Measurements from ENCODE around the gene GABRB3.

The GABRB3 gene

DNA sequence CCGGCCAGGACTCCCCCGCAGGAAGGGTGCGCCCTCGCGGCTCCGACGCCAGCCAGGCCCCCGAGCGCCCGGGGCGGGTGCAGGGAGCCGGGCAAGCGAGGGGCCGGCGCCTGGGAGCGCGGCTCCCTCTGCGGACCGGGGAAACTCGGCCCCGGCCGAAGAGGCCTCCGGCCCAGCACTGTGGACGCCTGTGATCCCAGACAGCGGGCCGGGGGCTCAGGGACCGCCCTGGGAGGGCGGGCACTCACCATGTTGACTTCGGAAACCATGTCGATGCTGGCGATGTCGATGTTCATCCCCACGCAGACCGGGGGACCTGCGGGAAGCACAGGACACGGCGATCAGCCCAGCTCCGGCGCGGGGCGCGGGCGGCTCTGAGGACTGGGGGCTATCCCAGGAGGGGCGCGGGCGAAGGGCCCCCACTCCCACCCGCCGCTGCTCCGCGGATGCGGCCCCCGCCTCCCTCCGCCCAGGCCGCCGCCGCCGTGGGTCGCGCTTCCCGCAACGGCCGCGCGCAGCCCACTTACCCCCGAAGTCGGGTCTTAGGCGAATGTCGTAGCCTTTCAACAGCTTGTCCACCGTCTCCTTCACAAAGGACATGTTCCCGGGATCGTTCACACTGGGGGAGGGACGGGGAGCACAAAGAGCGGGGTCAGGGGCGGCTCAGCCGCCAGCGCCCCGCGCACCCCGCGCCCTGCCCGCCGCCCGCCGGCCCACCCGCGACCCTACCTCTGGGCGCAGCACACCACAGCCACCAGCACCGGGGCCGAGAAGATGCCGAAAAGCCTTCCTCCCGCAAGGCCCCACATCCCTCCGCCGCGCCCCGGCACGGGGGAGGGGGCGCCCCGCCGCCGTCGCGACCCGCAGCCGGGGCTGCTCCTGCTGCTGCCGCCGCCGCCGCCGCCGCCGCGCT, at the start of gene GABRB3:
Gene GABRB3, minus strand, starts transcription at position 913 of the 913 bp plus-strand sequence.
- no peak for DNase-seq (ENCODE audit: low read depth)

DNA sequence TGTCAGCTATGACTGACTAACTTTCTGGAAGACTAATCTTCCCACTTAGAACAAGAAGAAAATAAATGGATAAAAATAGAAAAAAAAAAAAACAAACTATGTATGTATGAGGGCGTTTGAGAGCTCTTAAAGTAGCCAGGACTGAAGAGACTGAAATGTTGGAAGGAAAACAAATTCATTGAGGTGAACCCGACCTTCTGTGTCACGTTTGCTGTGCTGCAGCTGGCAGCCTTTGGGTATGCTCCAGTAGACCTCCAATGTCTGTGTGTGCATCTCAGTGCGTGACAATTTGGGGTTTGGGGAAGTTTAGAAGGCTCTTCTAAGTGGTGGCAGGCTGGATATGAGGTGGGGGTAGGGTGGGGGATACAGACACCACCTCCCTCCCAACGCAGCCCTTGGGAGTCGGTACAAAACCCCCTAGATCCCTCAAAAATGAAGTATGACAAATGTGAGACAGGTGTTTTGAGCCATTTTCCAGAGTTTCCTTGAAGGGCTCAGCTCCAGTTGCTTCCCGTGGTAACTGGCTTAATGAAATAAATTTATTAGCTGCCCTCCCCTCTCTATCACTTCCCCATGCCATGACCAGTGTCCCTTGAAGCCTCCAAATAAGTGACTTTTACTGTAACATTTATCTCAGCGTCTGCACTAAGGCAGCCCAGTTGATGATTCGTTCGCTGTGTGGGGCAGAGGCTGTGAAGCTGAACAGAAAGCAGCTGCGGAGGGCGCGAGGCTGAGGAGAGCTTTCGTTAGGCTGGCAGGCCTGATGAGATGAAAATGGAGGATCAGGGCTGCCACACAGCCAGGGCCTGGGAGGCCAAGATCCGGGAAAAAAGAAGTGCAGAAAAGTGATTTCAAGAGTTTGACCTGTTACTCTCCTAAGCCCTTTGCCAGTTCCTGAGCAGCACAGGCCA, 34.9 kb upstream of the GABRB3 start:
- no peak for DNase-seq (ENCODE audit: low read depth)

DNA sequence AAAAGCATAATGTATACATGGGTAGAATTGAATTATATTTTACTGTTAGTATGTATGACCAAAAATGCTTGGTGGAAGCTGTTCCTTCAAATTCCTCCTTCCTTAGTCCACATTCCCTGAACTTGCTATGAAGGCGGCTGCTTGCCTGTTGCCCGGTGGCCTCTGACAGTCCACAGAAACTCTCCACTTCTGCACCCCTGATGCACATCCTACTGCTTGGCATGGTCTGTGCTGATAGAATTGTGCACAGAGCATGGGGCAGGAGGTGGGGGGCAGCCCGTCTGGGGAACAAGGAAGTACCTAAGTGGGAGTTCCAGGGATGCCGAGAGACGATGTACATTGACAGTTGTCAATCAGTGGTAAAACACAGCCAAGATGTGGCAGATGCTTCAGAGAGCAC, 33.7 kb upstream of the GABRB3 start:
- no peak for DNase-seq (ENCODE audit: low read depth)

DNA sequence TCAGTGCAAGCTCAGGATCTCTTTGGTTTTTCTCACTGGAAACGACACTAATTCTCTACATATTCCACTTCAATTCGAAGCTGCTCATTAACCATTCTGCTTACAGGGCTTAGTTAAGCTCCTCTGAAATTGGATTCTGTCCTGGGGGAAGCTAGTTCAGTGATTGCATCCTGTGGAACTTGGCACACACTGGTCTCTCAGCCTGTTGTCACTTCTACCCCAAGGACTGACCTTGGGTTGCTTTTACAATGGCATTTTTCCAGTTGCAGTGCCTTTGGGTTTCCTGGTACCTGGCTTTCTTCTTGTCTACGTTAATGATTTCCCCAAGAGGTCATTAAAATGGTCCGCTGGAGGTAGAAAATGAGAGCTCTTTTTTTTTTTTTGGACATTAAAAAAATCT, 33.3 kb upstream of the GABRB3 start:
- DNase-seq (ENCODE audit: low read depth) = no peak

DNA sequence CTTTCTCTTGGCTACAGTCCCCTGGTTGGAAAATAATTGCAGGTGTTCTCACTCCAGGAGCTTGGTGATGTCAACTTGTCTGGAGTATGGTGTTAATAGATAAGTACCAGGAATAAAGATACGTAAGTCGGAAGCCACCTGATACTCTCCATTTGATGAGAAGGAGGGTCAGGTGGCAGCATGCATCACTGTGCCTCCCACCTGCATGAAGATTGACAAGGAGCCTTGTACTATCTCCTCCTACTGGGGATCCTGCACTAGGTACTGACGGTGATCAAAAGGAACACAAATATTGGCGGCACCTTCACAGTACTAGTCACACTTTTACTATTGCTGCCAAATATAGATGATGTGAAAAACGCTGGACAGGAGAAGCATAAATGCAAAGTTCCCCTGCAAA, 32.6 kb upstream of the GABRB3 start:
- DNase-seq (ENCODE audit: low read depth) = no peak

DNA sequence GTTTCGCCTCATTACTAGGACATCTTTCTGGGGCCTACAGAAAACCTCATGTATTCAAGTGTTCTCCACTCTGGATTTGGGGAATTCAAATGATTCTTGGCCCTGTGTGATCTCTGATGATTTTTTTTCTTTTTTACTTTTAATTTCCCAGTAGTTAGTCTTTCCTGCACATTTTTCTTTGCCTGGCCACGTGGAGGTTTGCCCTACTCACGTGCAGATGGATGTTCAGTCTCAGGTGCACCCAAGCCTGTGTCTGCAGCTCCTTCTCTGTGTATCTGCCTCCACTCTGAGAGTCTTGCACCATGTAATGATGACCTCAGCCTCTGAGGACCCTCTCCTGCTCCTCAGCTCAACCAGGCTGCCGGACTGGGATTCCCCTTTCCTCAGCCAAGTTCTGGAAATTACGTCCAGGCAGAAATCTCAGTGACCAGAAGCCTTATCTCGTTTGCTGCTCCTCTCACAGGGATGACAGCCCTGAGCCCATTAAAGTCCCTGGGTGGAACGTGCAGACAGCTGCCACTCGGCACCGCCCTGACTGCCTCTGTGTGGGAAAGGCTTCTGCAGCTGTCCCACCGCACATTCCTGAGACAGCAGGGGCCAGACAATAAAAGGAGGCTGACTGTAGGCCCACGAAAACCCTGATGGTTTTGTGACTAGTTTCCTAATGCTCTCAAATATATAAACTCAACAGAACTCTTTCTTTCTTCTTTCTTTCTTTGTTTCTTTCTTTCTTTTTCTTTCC, 31.4 kb upstream of the GABRB3 start:
- DNase-seq (ENCODE audit: low read depth) = no peak

DNA sequence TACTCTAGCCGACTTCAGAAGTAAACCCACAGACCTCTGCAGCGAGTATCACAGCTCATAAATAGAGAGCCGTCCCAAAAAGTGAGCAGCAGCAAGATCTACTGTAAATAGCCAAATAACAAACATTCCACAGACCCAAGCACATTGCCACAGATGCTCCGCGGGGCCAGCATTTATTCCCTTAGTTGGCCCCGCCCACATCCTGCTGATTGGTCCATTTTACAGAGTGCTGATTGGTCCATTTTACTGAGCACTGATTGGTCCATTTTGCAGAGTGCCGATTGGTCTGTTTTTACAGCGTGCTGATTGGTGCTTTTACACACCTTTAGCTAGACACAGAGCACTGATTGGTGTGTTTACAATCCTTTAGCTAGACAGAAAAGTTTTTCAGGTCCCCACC, 17.3 kb upstream of the GABRB3 start:
- DNase-seq (ENCODE audit: low read depth) = no peak

DNA sequence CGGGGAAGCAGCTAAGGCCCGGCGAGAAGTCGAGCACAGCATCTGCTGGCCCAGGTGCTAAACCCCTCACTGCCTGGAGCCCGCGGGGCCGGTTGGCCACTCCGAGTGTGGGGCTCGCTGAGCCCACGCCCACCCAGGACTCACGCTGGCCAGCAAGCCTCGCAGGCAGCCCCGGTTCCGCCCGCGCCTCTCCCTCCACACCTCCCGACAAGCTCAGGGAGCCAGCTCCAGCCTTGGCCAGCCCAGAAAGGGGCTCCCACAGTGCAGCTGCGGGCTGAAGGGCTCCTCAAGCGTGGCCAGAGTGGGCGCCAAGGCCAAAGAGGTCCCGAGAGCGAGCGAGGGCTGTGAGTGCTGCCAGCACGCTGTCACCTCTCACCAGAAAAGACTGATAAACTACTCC, 8.9 kb upstream of the GABRB3 start:
- no peak for DNase-seq (ENCODE audit: low read depth)

DNA sequence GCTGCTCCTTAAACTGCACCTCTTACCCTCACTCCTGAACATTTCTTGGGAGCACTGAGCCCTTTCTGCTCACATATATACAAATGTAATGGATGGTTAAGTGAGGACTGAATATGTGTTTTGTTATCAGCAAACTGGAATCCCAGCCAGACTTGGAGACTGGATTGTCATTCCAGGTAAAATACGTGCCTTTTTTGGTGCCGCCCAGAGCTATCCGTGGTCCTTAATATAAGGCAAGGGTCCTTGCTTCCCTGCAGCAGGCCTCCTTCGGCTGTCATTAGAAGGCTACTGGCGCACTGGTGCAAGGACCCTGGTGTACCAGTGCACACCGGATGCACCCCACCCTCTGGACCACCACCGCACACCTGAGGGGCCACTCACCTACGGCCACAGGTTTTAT, 1.1 kb upstream of the GABRB3 start:
- DNase-seq (ENCODE audit: low read depth) = no peak

DNA sequence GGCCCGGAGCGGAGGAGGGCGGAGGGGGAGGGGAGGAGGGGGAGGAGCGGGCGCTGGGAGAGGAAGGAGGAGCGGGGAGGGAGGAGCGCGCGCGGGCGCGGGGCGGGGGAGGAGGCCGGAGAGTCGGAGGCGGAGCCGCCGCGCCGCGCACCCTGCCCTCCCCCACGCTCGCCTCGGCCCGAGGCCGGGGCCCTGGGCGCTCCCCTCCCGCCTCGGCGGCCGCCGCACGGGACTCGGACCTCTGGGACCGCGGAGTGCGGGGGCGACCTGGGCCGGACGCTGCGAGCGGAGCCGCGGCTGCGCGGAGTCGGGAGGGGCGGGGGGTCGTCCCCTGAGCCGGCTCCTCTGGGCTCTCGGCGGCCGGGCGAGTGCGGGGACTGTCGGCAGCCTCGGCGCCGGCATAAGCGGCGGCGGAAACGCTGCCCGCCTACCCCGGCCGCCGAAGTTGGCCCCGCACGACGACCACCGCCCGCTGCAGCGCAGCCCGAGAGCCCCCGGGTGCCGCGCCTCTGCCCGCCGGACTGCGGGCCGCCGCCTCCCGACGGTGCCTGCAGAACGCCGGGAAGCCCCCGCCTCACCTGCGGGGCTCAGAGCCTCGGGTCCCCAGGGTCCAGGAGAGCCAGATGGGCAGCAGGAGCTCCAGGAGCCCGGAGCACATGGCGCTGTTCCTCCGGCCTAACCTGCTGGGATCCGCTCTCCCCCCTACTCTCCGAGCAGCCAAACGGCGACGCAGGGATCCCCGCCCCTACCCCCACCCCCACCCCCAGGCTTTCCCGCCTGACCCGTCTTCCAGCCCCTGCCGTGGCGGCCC, 406 bp upstream of the GABRB3 start:
- DNase-seq (ENCODE audit: low read depth) = no peak

DNA sequence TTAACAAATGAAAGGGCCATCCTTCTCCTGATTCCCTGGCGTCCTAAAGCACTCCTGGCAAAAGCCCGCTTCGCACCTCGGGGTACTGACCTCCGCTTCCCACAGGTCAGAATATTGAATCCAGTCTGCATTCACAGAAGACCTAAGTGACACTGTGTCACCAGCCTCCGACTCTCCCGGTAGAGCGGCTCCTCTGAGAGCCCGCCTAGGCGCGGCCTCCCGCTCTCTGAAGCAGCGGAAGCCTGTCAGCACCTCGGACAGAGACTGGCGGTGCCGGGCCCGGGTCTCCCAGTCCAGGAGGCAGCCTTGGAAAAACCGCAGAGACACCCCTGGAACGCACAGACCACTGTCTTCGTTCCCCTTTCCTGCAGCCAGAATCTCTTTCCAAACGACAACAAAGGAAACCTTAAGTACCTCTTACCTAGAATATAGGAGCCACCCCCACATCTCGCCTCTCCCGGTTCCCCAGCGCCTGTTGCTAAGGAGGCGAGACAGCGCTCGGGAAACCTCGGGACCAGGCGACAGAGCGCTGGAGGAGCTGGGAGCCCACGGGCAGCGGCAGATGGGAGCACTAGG, 1.2 kb downstream of the GABRB3 start:
- DNase-seq (ENCODE audit: low read depth) = no peak

DNA sequence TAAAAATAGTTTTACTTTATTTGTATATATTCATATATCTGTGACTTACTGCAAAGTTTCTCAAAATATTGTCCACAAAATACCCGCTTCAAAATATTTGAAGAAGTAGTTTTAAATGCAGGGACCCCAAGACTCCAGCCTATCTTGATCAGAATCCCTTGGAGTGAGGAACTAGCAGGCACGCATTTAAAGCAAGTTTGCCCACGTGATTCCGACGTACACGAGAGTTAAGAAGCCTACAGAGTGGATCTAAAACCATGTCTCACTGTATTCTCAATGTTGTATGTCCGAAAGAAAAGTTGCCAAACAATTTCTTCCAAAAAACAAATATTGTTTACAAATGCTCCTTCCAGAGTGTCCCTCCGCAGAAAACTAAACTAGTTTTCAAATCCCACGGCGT, 1.7 kb downstream of the GABRB3 start:
- DNase-seq (ENCODE audit: low read depth) = no peak

DNA sequence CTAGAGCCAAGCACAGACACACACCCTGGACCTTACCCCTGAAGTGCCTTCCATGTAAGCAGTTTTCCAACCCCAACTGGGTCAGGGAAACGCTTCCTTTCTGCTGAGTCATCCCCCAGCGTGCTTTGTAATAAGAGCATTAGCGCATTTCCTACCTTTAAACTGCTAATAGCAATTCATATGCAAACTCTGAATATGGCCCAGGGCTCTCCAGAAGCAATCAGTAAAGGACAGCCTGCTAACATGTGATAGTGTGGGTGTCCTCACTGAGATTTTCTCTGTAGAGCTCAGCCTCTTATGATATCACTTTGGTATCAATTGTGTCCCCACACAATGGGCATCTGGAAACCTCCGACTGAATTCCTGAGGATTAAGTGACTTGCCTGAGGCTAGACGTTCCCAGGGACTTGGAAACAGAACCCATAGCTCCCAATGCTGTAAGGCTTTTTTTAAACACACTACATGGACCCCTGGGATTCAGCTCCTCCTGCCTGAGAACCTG, 5.6 kb downstream of the GABRB3 start:
- DNase-seq (ENCODE audit: low read depth) = no peak

DNA sequence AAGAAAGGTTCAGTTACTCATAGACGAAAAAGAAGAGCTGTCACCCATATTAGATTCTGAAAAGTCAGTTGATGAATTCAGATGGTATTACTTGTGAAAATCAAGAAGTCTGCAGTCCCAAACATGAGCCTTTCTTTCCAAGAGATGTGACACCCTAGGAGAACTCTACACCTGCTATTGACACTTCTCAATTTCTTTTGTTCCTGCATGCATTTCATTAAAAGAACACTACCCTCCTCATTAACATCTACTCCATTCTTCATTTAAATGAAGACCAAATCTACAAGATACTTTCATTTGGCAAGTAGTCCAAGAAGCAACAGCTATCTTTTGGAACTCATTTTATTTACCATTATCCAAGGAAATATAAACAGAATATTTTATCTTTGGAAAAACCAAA, 6.6 kb downstream of the GABRB3 start:
- no peak for DNase-seq (ENCODE audit: low read depth)

DNA sequence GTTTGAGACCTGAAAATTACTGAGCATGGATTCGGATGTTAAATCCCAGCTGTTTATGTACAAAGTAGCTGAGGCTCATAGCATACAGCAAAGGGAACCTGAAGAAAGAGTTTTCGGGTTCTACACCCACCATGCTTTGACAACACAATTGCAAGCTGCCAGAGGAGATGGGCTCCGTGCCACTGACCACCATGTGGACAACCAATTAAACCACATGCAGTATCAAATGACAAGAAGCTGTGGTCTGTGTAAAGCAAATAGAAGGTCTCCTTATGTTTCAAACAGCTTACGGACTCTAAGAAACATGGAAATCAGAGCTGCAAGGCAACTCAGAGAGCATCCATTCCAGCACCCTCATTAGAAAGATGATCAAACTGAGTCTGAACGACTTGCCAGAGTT, 12.9 kb downstream of the GABRB3 start:
- no peak for DNase-seq (ENCODE audit: low read depth)

DNA sequence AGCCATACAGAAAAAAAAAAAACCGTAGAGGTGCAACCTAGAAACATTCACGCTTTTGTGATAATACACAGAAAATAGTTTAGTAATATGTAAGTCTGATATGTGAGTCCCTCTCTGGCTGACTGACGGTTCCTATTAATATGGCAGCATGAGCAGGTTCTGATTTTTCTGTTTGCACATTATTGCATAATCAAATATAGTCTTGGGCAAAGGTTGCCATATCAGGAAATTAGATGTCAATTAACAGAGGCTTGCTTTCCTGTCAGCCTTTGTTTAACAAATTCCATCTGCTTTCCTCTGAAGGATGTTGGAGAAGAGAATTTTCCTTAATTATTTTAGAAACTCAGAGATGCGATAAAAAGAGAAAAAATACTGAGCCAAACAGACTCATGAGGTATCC, 14.8 kb downstream of the GABRB3 start:
- DNase-seq (ENCODE audit: low read depth) = no peak

DNA sequence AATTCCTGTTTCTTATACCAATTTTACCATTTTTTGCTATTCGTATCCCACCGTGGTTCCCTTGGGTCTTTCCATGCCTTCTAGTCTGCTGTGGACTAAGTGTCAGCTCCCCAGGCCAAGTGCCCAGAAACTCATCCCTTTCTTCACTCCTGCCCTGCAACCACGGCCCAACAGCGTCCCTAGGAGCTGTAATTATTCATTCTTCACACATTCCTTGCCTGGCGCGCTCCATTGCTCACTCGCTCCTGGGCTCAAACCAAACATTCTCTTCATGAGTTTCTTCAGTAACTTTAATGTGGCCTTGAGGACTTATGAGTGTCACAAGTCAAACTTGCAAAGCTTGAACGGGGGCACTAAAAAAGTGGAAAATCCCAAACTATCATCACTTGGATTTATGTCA, 15.7 kb downstream of the GABRB3 start:
- no peak for DNase-seq (ENCODE audit: low read depth)

DNA sequence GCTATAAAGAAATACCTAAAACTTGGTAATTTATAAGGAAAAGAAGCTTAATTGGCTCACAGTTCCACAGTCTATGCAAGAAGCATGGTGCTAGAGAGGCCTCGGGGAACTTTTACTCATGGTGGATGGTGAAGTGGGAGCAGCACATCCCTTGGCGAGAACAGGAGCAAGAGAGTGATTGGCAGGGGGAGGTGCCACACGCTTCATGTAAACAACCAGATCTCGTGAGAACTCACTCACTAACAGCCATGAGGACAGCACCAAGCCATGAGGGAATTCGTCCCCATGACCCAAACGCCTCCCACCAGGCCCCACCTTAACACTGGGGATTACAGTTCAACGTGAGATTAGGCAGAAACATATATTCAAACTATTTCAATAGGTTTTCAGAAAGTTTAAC, 28.0 kb downstream of the GABRB3 start:
- DNase-seq (ENCODE audit: low read depth) = no peak

DNA sequence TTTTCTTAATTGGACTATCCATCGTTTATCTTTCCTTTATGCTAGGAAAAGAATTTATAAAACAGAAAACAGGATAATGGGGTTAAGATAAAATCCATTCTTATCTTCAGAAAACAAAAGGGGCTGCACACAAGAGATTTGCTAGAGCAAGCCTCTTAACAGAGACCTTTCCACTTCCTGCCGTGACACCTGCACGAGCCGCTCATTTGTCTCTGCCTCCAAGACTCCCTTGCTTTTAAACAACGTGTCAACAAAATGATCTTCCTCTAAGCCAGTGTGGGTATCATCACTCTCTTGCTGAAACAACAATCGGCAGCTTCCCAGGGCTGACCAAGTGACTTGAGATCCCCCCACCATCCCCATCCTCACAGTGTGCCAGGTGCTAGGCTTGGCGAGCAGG, 33.1 kb downstream of the GABRB3 start:
- no peak for DNase-seq (ENCODE audit: low read depth)

DNA sequence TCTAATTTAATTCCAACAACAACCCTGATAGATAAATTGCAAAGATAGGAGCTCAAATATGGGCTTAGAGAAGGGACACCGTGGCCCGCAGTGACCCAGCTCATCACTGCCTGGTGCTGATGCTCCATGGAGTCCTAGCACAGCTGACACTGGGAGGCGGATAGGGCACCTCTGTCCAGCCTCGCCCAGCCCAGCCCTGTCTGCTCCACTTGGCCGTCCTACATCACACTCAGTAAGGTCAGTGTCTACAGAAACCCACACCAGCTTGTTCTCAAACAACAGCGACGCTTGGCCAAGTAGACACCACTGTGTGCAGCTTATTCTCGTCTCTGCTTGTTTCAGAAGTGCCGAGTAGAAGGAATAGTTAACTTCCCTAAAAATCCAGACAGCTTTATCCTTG, 33.9 kb downstream of the GABRB3 start:
- no peak for DNase-seq (ENCODE audit: low read depth)
